GM12878 (cell line): ENCODE data around the gene SPHK2. TPM values are rescaled to one million over a fixed set of nuclear protein-coding genes. Genes with fewer than 3 reads are reported as not detected.
A peak's percentile ranks its signal among the peaks of the same experiment; 100 is the strongest.

Experiments used
- ATAC-seq: fragments of 200-7000 bp; cut with Tn5 transposase; 3 replicates; pipeline ENCODE4 v1.9.1; 2020; ENCODE audit warnings: mild to moderate bottlenecking, moderate library complexity
- BruUV-seq: library from RNA; stranded (reverse); fragments of 400-500 nt; replicated peaks from 2 replicates; lab custom pipeline; 2021; lab: Mats Ljungman, UMichigan
- CTCF ChIA-PET: fragments of 300-600 bp; sonication (Branson Sonifier 250); formaldehyde crosslinking; extraction: SDS; loops from one replicate; lab custom pipeline; 2021; ENCODE audit warnings: inconsistent platforms; lab: Yijun Ruan, JAX
- POLR2A ChIA-PET: fragments of 350-600 bp; formaldehyde crosslinking; extraction: SDS; loops from one replicate; lab custom pipeline; 2021; ENCODE audit warnings: inconsistent platforms; lab: Charles Lee
- RAD21 ChIA-PET: fragments of 300-600 bp; sonication (Branson Sonifier 250); formaldehyde crosslinking; loops from one replicate; lab custom pipeline; 2023; ENCODE audit warnings: antibody characterized with exemption; ENCODE audit not compliant: unreplicated experiment; lab: Charles Lee
- SMC1A ChIA-PET: fragments of 300-600 bp; sonication (Branson Sonifier 250); formaldehyde crosslinking; loops from one replicate; lab custom pipeline; 2023; ENCODE audit not compliant: unreplicated experiment, uncharacterized antibody; lab: Charles Lee
- DNase-seq: peaks from one replicate; pipeline ENCODE4 v3.0.0-alpha.2; 2011; ENCODE audit warnings: low read depth, low spot score
- FAIRE-seq: peaks from 3 replicates; lab custom pipeline; 2011; peaks lifted over from hg19 to GRCh38; lab: Jason Lieb, UNC
- H2AFZ ChIP-seq: 2 replicates; pipeline ENCODE4 v1.6.0; 2011; ENCODE audit warnings: low read depth, low read length, control low read depth; ENCODE audit not compliant: control insufficient read depth
- H3K27ac ChIP-seq: 2 replicates; pipeline ENCODE4 v1.5.1; 2011; ENCODE audit warnings: control low read depth; ENCODE audit not compliant: control insufficient read depth, insufficient read depth
- H3K27me3 ChIP-seq, 2 experiments: replicated peaks in 1 of 2; 2 replicates each; pipeline versions ENCODE4 v1.6.0 to v1.6.1; 2011; ENCODE audit warnings: low read length in 1 of 2; ENCODE audit not compliant: control insufficient read depth in 2 of 2, insufficient read depth in 2 of 2
- H3K36me3 ChIP-seq, 2 experiments: 2 replicates each; pipeline ENCODE4 v1.5.1; 2011; ENCODE audit warnings: low read length in 1 of 2; ENCODE audit not compliant: control insufficient read depth in 2 of 2, insufficient read depth in 2 of 2
- H3K4me1 ChIP-seq: 2 replicates; pipeline ENCODE4 v1.6.1; 2011; ENCODE audit warnings: mild to moderate bottlenecking, low read length, moderate library complexity, mixed read lengths; ENCODE audit not compliant: control insufficient read depth, insufficient read depth
- H3K4me2 ChIP-seq: 2 replicates; pipeline ENCODE4 v1.6.0; 2011; ENCODE audit warnings: control low read depth; ENCODE audit not compliant: control insufficient read depth, insufficient read depth
- H3K4me3 ChIP-seq: fragments of 200-600 bp; sonication (generic); 2 replicates; pipeline ENCODE4 v1.5.1; 2016
- H3K79me2 ChIP-seq: 2 replicates; pipeline ENCODE4 v1.6.0; 2011; ENCODE audit warnings: low read length; ENCODE audit not compliant: control insufficient read depth, insufficient read depth
- H3K9ac ChIP-seq: 2 replicates; pipeline ENCODE4 v1.8.0; 2011; ENCODE audit warnings: low read length, control low read depth, mixed read lengths; ENCODE audit not compliant: control insufficient read depth, insufficient read depth
- H3K9me3 ChIP-seq: replicated peaks from 3 replicates; pipeline ENCODE4 v1.5.1; 2011; ENCODE audit warnings: mild to moderate bottlenecking, low read length; ENCODE audit not compliant: control insufficient read depth, insufficient read depth
- H4K20me1 ChIP-seq: 2 replicates; pipeline ENCODE4 v1.6.0; 2011; ENCODE audit not compliant: control insufficient read depth, insufficient read depth
- IKZF1 ChIP-seq: fragments of 450-650 bp; conservative IDR thresholded peaks from 2 replicates; pipeline ENCODE4 v1.6.1; 2017; ENCODE audit warnings: antibody characterized with exemption, mild to moderate bottlenecking
- NFXL1 ChIP-seq: fragments of 450-650 bp; IDR thresholded peaks from 2 replicates; pipeline ENCODE4 v1.6.1; 2017; ENCODE audit warnings: antibody characterized with exemption, mild to moderate bottlenecking, borderline replicate concordance
- POLR2A ChIP-seq: IDR thresholded peaks from 2 replicates; pipeline ENCODE4 v1.6.1; 2011; ENCODE audit warnings: low read depth, mild to moderate bottlenecking, low read length
- SIX5 ChIP-seq: IDR thresholded peaks from 2 replicates; pipeline ENCODE4 v1.6.1; 2011; ENCODE audit warnings: mild to moderate bottlenecking, low read depth, low read length, moderate library complexity; ENCODE audit not compliant: severe bottlenecking
- TARDBP ChIP-seq: IDR thresholded peaks from 2 replicates; pipeline ENCODE4 v1.6.1; 2016; ENCODE audit warnings: borderline replicate concordance
- ZNF24 ChIP-seq: fragments of 450-650 bp; IDR thresholded peaks from 2 replicates; pipeline ENCODE4 v1.6.1; 2017; ENCODE audit warnings: antibody characterized with exemption, mild to moderate bottlenecking
- WGBS: methylation state at CpG from one replicate; pipeline ENCODE4 v1.1.6; 2016; ENCODE audit warnings: low lambda C conversion rate; ENCODE audit not compliant: insufficient replicate concordance, insufficient coverage; ENCODE audit errors: missing lambda C conversion rate; 5-methylcytosine and 5-hydroxymethylcytosine counted together
- in situ Hi-C: fragments of 300-500 bp; cut with MboI; formaldehyde crosslinking; loops from 9 replicates; pipeline ENCODE4 v1.14.3; 2018; ENCODE audit warnings: mixed read lengths
- intact Hi-C: fragments of 100-400 bp; cut with micrococcal nuclease; formaldehyde crosslinking; loops from one replicate; pipeline ENCODE4 v1.14.2; 2022; ENCODE audit not compliant: unreplicated experiment
- polyA plus RNA-seq, 11 experiments: library from polyadenylated mRNA; depleted of rRNA in 4 of 11; unstranded in 6 of 11; stranded (reverse) in 5 of 11; fragments of >200 nt; fragmentation: Nextera tagmentation in 4 of 11; fragmentation: Illumina TruSeq in 1 of 11; extraction: Ambion mirVana in 4 of 11; extraction: Trizol in 1 of 11; gene quantifications; 1 replicate in 1 of 11; 2 replicates in 10 of 11; pipeline versions ENCODE4 v1.2.1 to v1.2.3, GENCODE V29; 2011 to 2016; ENCODE audit warnings: inconsistent platforms in 2 of 11, missing spikeins in 2 of 11, low read depth in 1 of 11
- total RNA-seq, 4 experiments: library from RNA; depleted of rRNA in 3 of 4; stranded (reverse); fragments of >200 nt in 3 of 4; fragmentation: Illumina TruSeq in 1 of 4; extraction: Trizol in 1 of 4; gene quantifications; 2 replicates each; pipeline versions ENCODE4 v1.2.1 to v1.2.3, GENCODE V29; 2013 to 2021
- TF ChIP-seq, protein P1 (sequence below): fragments of 450-650 bp; formaldehyde crosslinking; IDR thresholded peaks from 2 replicates; pipeline ENCODE4 v1.4.0; 2022; ENCODE audit warnings: mild to moderate bottlenecking, moderate library complexity
- TF ChIP-seq, protein P2 (sequence below): fragments of 450-650 bp; IDR thresholded peaks from 2 replicates; pipeline ENCODE4 v1.6.1; 2017; ENCODE audit warnings: borderline replicate concordance

Gene SPHK2
- total and polyA plus RNA-seq, 10 of the 15 experiments (the other 5 are each of a cell fraction or from before 2014, with no cell fraction given), result 0.37 to 40.5 (median 11.2) TPM

DNA sequence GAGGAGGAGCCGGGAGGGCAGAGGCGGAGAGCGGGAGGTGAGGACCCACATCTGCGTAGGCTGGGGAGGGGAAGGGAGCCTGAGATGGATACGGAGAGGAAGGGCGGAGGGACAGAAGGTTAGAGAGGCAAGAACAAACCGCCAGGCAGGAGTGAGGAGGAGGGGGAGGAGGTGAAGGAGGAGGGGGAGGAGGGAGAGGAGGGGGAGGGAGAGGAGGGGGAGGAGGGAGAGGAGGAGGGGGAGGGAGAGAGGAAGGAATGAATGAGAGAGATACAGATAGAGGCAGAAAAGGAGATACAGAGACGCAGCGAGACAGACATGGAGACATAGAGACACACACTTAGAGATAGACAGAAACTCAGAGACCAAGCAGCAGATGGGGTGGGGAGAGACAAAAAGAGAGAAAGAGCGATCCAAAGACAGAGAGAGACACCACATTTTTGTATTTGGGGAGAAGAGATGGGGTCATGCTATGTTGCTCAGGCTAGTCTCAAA, 27.5 kb downstream of the SPHK2 start:
- BruUV-seq, result no TSS peak
- in situ Hi-C loops, result loop anchor here (5.0 to 25.0 kb wide), 2 partner anchors 191 to 1241 kb away; partner anchors contain the start of genes AKT1S1, HSD17B14, IL4I1 and TBC1D17
- WGBS, result 30% methylated on average over 3 of the region's 10 CpGs
- peak overlapping the region; percentile 97; the same call in 1 of the 2 replicates for H3K4me2 ChIP-seq
- H3K27me3 ChIP-seq, result no peaks in the 10 kb centered on the region
- no peak for DNase-seq
- H3K27ac ChIP-seq, result 0 out of 2 replicates have a peak overlapping the region, but pooled peaks have one; percentile 10
- FAIRE-seq, result no peak
- peak overlapping the region; percentile 91; the same call in 1 of the 2 replicates for H3K4me3 ChIP-seq
- H2AFZ ChIP-seq, result peak overlapping the region; percentile 88; the same call in 1 of the 2 replicates
- TF ChIP-seq, protein P1, sequence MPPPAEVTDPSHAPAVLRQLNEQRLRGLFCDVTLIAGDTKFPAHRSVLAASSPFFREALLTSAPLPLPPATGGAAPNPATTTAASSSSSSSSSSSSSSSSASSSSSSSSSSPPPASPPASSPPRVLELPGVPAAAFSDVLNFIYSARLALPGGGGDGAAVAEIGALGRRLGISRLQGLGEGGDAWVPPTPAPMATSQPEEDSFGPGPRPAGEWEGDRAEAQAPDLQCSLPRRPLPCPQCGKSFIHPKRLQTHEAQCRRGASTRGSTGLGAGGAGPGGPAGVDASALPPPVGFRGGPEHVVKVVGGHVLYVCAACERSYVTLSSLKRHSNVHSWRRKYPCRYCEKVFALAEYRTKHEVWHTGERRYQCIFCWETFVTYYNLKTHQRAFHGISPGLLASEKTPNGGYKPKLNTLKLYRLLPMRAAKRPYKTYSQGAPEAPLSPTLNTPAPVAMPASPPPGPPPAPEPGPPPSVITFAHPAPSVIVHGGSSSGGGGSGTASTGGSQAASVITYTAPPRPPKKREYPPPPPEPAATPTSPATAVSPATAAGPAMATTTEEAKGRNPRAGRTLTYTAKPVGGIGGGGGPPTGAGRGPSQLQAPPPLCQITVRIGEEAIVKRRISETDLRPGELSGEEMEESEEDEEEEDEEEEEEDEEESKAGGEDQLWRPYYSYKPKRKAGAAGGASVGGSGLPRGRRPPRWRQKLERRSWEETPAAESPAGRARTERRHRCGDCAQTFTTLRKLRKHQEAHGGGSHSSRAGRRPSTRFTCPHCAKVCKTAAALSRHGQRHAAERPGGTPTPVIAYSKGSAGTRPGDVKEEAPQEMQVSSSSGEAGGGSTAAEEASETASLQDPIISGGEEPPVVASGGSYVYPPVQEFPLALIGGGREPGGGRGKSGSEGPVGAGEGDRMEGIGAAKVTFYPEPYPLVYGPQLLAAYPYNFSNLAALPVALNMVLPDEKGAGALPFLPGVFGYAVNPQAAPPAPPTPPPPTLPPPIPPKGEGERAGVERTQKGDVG, result no peak
- no peak for TF ChIP-seq IKZF1
- peak; percentile 6 for TF ChIP-seq SIX5
- TF ChIP-seq NFXL1, result 0 out of 2 replicates have a peak, but pooled peaks have one; percentile 75
- TF ChIP-seq POLR2A, result peak; percentile 63
- TF ChIP-seq, protein P2, sequence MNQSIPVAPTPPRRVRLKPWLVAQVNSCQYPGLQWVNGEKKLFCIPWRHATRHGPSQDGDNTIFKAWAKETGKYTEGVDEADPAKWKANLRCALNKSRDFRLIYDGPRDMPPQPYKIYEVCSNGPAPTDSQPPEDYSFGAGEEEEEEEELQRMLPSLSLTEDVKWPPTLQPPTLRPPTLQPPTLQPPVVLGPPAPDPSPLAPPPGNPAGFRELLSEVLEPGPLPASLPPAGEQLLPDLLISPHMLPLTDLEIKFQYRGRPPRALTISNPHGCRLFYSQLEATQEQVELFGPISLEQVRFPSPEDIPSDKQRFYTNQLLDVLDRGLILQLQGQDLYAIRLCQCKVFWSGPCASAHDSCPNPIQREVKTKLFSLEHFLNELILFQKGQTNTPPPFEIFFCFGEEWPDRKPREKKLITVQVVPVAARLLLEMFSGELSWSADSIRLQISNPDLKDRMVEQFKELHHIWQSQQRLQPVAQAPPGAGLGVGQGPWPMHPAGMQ, result no peak
- TF ChIP-seq TARDBP, result 0 out of 2 replicates have a peak, but pooled peaks have one; percentile 0
- peak; percentile 28; the same call in 1 of the 2 replicates for TF ChIP-seq ZNF24
- H3K4me1 ChIP-seq, result peaks cover 21% of the 10 kb centered on the region
- RAD21 ChIA-PET, result interaction anchor here (1.6 to 2.0 kb wide), 4 partner anchors 28 to 347 kb away, joined by 4 to 7 read pairs (median 6); partner anchors contain the start of genes GYS1 and RUVBL2
- no peaks in the 10 kb centered on the region for H3K36me3 ChIP-seq
- CTCF ChIA-PET, result interaction anchor here (0.9 to 3.6 kb wide), 11 partner anchors 10 to 353 kb away, joined by 3 to 31 read pairs (median 6); no protein-coding TSS in a partner anchor
- intact Hi-C loops, result loop anchor here (1.0 to 5.0 kb wide), 3 partner anchors 29 to 191 kb away; partner anchors contain the start of gene HSD17B14
- SMC1A ChIA-PET, result interaction anchor here (1.3 to 2.4 kb wide), 5 partner anchors 27 to 347 kb away, joined by 3 to 11 read pairs (median 5); partner anchors contain the start of genes GYS1 and RUVBL2
- no peaks in the 10 kb centered on the region for H4K20me1 ChIP-seq
- H3K9ac ChIP-seq, result no peak overlapping the region
- no peaks in the 10 kb centered on the region for H3K9me3 ChIP-seq
- no peaks in the 10 kb centered on the region for H3K79me2 ChIP-seq
- POLR2A ChIA-PET, result interaction anchor here (2.0 kb wide), 1 partner anchor 13 kb away, joined by 15 read pairs; no protein-coding TSS in a partner anchor
- no peak for ATAC-seq
